Measurements from ENCODE around the gene CCDC18.
"Not testable (repeated sequence)": the region's sequence is repeated elsewhere in the genome, so short reads cannot be mapped to it uniquely, and the experiment has no call there.

CCDC18 gene

GRCh38 chr1:93243233-93243632 is 62.7 kb downstream of the CCDC18 start:
- not testable (repeated sequence) for ATAC-seq, H3K4me1 Mint-ChIP-seq, H3K27ac Mint-ChIP-seq, H3K4me3 Mint-ChIP-seq, H3K27me3 Mint-ChIP-seq
- Mint-ChIP-seq H3K36me3 (peaks cover 80% of the 10 kb centered on the region), H3K9me3 (peaks cover 11% of the 10 kb centered on the region)

DNA sequence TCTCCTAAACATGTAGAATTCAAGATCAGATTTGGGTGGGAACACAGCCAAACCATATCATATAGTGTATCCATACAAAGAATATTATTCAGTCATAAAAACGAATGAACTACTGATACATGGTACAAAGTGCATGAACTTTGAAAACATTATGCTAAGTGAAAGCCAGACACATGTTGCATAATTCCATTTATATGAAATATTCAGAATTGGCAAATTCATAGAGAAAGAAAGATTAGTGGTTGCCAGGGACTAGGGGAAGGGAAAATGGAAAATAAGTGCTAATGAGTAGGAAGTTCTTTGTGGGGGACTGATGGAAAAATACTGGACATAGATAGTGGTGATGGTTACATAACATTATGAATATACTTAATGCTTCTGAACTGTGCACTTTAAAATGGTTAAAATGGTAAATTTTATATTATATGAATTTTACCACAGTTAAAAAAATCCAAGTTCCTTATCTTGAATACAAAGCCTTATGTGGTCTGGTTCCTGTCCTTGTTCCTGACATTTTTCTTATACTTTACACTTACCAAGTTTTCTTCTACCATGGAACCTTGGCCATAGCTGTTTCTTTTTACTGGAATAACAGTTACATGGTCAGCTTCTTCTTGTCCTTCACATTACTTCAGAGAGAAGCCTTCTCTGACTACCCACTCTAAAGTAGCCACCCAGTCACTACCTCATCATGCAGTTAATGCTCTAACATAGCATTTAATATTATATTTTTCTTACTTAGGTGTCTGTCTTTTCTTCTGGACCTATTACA is 64.0 kb downstream of the CCDC18 start:
- Mint-ChIP-seq H3K36me3 (peaks cover 83% of the 10 kb centered on the region), H3K27ac (no peak overlapping the region), H3K9me3 (peaks cover 15% of the 10 kb centered on the region), H3K27me3 (no peaks in the 10 kb centered on the region), H3K4me1 (no peaks in the 10 kb centered on the region), H3K4me3 (no peak overlapping the region)
- no peak for ATAC-seq

GRCh38 chr1:93251966-93252365 is 71.4 kb downstream of the CCDC18 start:
- Mint-ChIP-seq H3K36me3 (peaks cover 71% of the 10 kb centered on the region), H3K27me3 (no peaks in the 10 kb centered on the region), H3K4me1 (no peaks in the 10 kb centered on the region), H3K27ac (no peak overlapping the region), H3K9me3 (peaks cover 9% of the 10 kb centered on the region), H3K4me3 (no peak overlapping the region)
- no peak for ATAC-seq

- peaks cover 65% of the 10 kb centered on the region for H3K36me3 Mint-ChIP-seq
- ATAC-seq, result no peak
- H3K4me1 Mint-ChIP-seq, result no peaks in the 10 kb centered on the region
- H3K27ac Mint-ChIP-seq, result no peak overlapping the region
- no peak overlapping the region for H3K4me3 Mint-ChIP-seq
- peaks cover 9% of the 10 kb centered on the region for H3K9me3 Mint-ChIP-seq
- no peaks in the 10 kb centered on the region for H3K27me3 Mint-ChIP-seq
Measured at GRCh38 chr1:93252598-93252997, 72.1 kb downstream of the CCDC18 start.

DNA sequence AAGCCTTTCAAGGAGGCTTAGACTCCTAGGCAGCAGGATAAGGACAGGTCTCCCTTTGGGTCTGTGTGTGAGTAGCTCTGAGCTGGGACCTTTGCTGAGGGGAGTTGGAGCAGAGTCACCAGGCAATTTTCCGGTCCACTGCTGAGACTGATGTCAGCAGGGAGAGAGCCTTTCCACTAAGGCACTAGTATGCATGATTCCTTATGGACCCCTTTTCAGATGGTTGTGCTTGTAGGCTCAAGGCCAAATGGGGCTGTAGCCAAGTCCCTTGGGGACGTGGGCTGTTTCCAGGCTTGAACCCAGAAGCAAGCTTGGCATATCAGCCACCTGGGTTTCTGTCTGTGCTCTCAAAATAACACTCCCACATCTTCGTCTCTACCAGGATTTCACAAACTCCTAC is 73.0 kb downstream of the CCDC18 start:
- no peak for ATAC-seq
- Mint-ChIP-seq H3K27ac (no peak overlapping the region), H3K27me3 (no peaks in the 10 kb centered on the region), H3K4me1 (no peaks in the 10 kb centered on the region), H3K4me3 (no peak overlapping the region), H3K36me3 (peaks cover 59% of the 10 kb centered on the region), H3K9me3 (peaks cover 9% of the 10 kb centered on the region)

DNA sequence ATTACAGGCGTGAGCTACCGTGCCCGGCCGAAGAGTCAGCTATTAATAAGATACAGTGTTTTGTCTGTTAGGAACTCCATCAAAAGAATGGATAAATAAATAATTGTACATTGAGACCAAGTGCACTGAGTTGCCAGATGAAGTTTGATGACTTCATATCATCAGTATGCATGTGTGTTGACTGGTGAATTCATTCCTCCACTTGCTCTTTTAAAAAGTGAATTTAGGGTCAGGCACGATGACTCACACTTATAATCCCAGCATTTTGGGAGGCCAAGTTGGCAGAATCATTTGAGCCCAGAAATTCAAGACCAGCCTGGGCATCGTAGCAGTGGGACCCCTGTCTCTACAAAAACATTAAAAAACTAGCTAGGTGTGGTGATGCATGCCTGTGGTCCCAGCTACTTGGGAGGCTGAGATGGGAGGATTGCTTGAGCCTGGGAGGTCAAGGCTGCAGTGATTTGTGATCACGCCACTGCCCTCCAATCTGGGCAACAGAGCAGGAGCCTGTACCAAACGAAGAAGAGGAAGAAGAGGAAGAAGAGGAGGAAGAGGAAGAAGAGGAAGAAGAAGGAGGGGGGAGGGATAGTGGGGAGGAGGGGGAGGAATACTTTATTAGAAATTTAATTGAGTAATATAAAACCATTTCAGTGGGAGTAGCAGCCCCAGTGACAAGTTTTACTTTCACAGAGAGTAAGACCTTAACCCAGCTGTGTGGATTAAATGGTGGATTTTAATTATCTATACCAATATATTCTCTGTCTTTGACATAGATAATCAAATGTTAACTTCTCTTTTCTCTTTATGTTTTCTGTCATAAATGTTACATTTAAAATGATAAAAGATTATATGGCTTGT is 74.9 kb downstream of the CCDC18 start:
- ATAC-seq, result no peak
- Mint-ChIP-seq H3K27me3 (no peaks in the 10 kb centered on the region), H3K4me3 (no peak overlapping the region), H3K27ac (no peak overlapping the region), H3K4me1 (no peaks in the 10 kb centered on the region), H3K9me3 (peaks cover 5% of the 10 kb centered on the region), H3K36me3 (peaks cover 47% of the 10 kb centered on the region)

DNA sequence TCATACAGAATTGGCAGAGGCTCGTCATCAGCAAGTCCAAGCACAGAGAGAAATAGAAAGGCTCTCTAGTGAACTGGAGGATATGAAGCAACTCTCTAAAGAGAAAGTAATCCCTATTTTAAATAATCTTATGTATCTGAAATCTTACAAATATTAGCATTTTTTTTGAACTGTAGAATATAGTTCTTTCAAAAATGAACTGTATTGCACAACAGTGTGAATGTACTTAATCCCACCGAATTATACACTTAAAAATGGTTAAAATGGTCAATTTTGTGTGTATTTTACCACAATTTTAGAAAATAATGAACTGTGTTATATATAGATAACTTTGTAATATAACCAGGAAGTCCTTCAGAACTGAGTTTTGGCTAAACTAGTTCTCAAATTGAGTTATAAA is 75.9 kb downstream of the CCDC18 start:
- Mint-ChIP-seq H3K27ac (no peak overlapping the region), H3K36me3 (peaks cover 45% of the 10 kb centered on the region), H3K9me3 (peaks cover 5% of the 10 kb centered on the region), H3K27me3 (no peaks in the 10 kb centered on the region), H3K4me3 (no peak overlapping the region), H3K4me1 (no peaks in the 10 kb centered on the region)
- no peak for ATAC-seq

DNA sequence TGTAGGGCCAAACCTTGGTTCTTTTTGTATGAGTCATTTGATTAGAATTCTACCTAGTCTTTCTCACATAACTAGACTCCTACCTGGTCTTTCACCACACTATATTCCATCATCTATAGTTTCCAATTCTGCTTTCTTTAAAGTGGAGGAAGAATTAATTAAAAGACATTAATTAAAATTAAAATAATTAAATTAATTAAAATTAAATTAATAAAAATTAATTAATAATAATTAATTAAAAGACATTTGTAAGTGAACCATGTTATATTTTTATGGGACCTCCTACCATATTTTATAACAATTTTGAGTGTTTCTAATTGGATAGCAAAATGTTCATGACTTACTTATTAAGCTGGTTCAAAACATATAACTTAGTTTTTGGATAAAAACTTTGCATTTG is 77.4 kb downstream of the CCDC18 start:
- Mint-ChIP-seq H3K27me3 (no peaks in the 10 kb centered on the region), H3K4me1 (no peaks in the 10 kb centered on the region), H3K27ac (no peak overlapping the region), H3K4me3 (no peak overlapping the region), H3K9me3 (peaks cover 7% of the 10 kb centered on the region), H3K36me3 (peaks cover 45% of the 10 kb centered on the region)
- no peak for ATAC-seq

GRCh38 chr1:93260726-93261125 is 80.2 kb downstream of the CCDC18 start:
- not testable (repeated sequence) for H3K4me3 Mint-ChIP-seq, ATAC-seq, H3K27ac Mint-ChIP-seq, H3K27me3 Mint-ChIP-seq, H3K4me1 Mint-ChIP-seq
- Mint-ChIP-seq H3K9me3 (peaks cover 17% of the 10 kb centered on the region), H3K36me3 (peaks cover 51% of the 10 kb centered on the region)

DNA sequence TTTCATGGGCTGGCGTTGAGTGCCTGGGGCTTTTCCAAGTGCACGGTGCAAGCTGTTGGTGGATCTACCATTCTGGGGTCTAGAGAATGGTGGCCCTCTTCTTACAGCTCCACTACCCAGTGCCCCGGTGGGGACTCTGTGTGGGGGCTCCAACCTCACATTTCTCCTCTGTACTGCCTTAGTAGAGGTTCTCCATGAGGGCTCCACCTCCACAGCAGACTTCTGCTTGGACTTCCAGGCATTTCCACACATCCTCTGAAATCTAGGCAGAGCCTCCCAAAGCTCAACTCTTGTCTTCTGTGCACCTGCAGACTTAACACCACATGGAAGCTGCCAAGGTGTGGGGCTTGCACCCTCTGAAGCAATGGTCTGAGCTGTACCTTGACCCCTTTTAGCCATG is 82.1 kb downstream of the CCDC18 start:
- no peak for ATAC-seq
- no peak overlapping the region for H3K27ac Mint-ChIP-seq
- H3K4me1 Mint-ChIP-seq, result no peaks in the 10 kb centered on the region
- H3K4me3 Mint-ChIP-seq, result no peak overlapping the region
- no peaks in the 10 kb centered on the region for H3K27me3 Mint-ChIP-seq
- peaks cover 20% of the 10 kb centered on the region for H3K9me3 Mint-ChIP-seq
- H3K36me3 Mint-ChIP-seq, result peaks cover 70% of the 10 kb centered on the region

DNA sequence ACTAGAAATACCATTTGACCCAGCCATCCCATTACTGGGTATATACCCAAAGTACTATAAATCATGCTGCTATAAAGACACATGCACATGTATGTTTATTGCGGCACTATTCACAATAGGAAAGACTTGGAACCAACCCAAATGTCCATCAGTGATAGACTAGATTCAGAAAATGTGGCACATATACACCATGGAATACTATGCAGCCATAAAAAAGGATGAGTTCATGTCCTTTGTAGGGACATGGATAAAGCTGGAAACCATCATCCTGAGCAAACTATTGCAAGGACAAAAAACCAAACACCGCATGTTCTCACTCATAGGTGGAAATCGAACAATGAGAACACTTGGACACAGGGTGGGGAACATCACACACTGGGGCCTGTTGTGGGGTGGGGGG is 88.4 kb downstream of the CCDC18 start:
- not testable (repeated sequence) for H3K4me3 Mint-ChIP-seq, H3K27me3 Mint-ChIP-seq, H3K9me3 Mint-ChIP-seq, H3K27ac Mint-ChIP-seq, ATAC-seq, H3K4me1 Mint-ChIP-seq
- H3K36me3 Mint-ChIP-seq, result peaks cover 79% of the 10 kb centered on the region

- H3K9me3 Mint-ChIP-seq, ATAC-seq: not testable (repeated sequence)
Measured at GRCh38 chr1:93275262-93275633, 94.7 kb downstream of the CCDC18 start.

DNA sequence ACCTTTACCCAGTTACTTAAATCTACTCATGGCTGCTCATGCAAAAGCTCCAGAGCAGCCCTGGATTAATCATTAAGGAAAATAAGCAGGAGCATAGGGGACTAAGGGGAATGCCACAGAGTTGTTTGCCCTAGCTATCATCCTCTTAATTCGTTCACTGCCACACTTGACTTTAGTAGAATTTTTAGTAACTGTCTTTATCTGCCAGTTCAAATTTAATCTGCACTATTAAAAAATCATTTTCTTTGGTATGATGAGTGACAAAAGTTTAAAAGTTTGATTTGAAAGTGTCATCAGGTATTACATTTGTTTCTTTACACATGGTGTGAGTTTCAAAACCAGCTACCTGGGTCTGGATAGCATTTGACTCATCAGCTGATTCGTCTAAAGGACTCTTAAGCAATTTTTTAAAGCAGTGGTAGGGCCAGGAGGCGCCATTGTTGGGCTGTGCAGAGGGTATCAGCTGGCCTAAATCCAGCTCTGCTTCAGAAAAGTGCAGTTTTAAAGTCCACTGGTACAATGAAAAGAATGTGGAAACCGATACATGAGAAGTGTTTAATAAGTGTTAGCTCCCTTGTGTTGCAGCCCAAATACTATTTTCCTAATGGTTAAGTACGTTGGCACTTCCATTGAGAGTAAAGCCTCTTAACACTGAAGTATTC is 95.2 kb downstream of the CCDC18 start:
- Mint-ChIP-seq H3K27ac (no peak overlapping the region), H3K4me3 (no peak overlapping the region), H3K9me3 (peaks cover 10% of the 10 kb centered on the region), H3K4me1 (no peaks in the 10 kb centered on the region), H3K27me3 (no peaks in the 10 kb centered on the region), H3K36me3 (peaks cover 44% of the 10 kb centered on the region)
- ATAC-seq, result no peak

More at GRCh38 chr1:93275262-93275633, 94.7 kb downstream of the CCDC18 start:
- H3K4me1 Mint-ChIP-seq, H3K27me3 Mint-ChIP-seq, H3K27ac Mint-ChIP-seq, H3K4me3 Mint-ChIP-seq: not testable (repeated sequence)
- peaks cover 43% of the 10 kb centered on the region for H3K36me3 Mint-ChIP-seq

DNA sequence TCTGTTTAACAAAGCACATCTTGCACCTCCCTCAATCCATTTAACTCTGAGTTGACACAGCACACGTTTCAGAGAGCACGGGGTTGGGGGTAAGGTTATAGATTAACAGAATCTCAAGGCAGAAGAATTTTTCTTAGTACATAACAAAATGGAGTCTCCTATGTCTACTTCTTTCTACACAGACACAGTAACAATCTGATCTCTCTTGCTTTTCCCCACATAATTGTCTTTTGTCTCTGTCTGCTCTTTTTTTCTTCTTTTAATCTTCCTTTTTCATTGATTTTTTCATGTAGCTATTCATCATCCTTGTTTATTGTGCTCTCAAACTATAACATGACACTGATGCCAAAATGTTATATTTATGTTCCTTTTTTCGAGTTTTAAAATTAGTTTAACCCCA is 97.0 kb downstream of the CCDC18 start:
- ATAC-seq, H3K4me3 Mint-ChIP-seq, H3K4me1 Mint-ChIP-seq, H3K27ac Mint-ChIP-seq, H3K9me3 Mint-ChIP-seq, H3K27me3 Mint-ChIP-seq: not testable (repeated sequence)
- H3K36me3 Mint-ChIP-seq, result peaks cover 41% of the 10 kb centered on the region

GRCh38 chr1:93283496-93283895 is 103.0 kb downstream of the CCDC18 start:
- no peak for ATAC-seq
- Mint-ChIP-seq H3K27me3 (no peaks in the 10 kb centered on the region), H3K36me3 (peaks cover 77% of the 10 kb centered on the region), H3K4me1 (no peaks in the 10 kb centered on the region), H3K27ac (no peak overlapping the region), H3K4me3 (no peak overlapping the region), H3K9me3 (peaks cover 15% of the 10 kb centered on the region)

All from stimulated activated memory B cell treated with anti-CD40 and anti-IgM and Interleukin-4, amounts not matched to agents 10 μg/mL and 1 μg/mL and 100 μg/mL, for 72 hours (primary cell).